Urothelium cell line (cell line): Measurements from ENCODE around the gene OR14A16.

Source experiments
- DNase-seq: peaks from one replicate; pipeline ENCODE4 v3.0.0; 2011; ENCODE audit warnings: low spot score, mixed read lengths
- FAIRE-seq: peaks from 2 replicates; lab custom pipeline; 2011; peaks lifted over from hg19 to GRCh38; lab: Jason Lieb, UNC

OR14A16 gene, protein sequence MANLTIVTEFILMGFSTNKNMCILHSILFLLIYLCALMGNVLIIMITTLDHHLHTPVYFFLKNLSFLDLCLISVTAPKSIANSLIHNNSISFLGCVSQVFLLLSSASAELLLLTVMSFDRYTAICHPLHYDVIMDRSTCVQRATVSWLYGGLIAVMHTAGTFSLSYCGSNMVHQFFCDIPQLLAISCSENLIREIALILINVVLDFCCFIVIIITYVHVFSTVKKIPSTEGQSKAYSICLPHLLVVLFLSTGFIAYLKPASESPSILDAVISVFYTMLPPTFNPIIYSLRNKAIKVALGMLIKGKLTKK

GRCh38 chr1:247824023-247824422 is at the start of gene OR14A16:
OR14A16 (minus strand) TSS chr1:247824119; CDS start chr1:247815729, 8,390 bp downstream.
- FAIRE-seq (no peak), DNase-seq (no peak)

- DNase-seq (no peak), FAIRE-seq (no peak)
Observed at GRCh38 chr1:247865416-247865815, 41.5 kb upstream of the OR14A16 start.

- DNase-seq: no peak
- no peak for FAIRE-seq
Observed at GRCh38 chr1:247864644-247865043, 40.7 kb upstream of the OR14A16 start.

- FAIRE-seq (no peak), DNase-seq (no peak)
Observed at GRCh38 chr1:247862756-247863155, 38.8 kb upstream of the OR14A16 start.

- DNase-seq (no peak), FAIRE-seq (no peak)
Observed at GRCh38 chr1:247857985-247858619, 34.2 kb upstream of the OR14A16 start.

DNA sequence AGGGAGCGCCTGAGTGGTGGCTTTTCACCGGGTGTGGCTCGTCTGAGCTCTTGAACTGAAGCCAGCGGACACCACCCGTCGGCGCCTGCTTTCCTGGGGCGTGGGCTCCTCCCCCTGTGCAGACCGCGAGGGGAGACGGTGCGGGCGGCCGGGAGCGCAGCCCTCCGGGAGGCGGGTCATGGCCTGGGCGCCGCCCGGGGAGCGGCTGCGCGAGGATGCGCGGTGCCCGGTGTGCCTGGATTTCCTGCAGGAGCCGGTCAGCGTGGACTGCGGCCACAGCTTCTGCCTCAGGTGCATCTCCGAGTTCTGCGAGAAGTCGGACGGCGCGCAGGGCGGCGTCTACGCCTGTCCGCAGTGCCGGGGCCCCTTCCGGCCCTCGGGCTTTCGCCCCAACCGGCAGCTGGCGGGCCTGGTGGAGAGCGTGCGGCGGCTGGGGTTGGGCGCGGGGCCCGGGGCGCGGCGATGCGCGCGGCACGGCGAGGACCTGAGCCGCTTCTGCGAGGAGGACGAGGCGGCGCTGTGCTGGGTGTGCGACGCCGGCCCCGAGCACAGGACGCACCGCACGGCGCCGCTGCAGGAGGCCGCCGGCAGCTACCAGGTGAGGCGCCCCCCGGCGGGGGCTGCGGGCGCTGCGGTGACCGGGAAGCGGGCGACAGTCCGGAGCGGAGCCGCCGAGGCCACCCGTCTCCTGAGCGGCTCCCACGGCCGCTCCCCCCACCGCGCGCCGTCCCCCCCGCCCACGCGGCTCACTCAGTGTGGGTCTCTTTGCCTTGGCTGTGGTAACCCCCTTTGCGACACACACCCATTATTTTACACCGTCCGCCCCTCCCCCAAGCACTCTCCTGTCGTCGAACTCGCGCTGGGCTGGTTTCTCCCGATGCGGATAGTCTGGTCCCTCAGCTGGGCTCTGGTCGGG is 33.4 kb upstream of the OR14A16 start, which contains the start of gene TRIM58:
TRIM58 (plus strand) TSS at position 119 of the 916 bp plus-strand sequence; CDS start at position 179, 60 bp downstream.
- peak; percentile 48 for FAIRE-seq
- DNase-seq: peak; percentile 88

DNA sequence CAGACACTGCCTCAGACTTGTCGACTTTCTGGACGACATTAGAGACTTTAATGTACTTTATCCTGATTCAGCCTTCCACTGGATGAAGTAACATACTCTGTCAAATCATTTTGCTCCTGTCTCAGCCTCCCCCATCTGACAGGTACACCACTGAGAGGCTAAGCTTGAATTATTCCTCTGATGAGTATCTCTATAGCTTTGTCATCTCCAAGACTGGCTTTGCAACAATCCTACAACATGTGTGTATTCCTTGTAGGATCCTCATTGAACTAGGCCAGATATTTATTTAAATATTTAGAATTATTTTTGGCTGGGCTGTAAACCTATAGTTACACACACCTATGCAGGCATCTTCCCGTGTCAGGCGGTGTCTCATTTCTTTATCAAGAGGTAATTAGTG is 32.0 kb upstream of the OR14A16 start:
- DNase-seq: no peak
- FAIRE-seq: no peak

- DNase-seq: no peak
- FAIRE-seq: no peak
Observed at GRCh38 chr1:247854899-247855545, 31.1 kb upstream of the OR14A16 start.

DNA sequence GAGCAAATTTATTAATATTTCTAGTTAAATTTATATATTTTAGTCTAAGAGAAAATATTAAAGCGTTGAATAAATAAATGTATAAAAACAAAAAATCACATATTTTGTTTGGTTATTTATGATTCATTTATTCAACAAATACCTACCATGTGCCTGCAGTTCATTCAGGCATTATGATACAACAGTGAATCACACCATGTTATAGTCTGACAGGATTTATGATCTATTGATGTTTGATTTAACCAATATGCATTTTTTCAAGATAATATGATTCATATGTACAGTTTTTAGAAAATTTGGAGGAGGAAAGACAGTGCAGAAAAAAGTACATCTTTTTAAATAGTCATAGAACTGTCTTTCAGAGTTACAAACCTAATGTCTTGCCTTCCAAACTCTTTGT is 25.7 kb upstream of the OR14A16 start:
- FAIRE-seq: no peak

GRCh38 chr1:247848346-247848745 is 24.4 kb upstream of the OR14A16 start:
- no peak for FAIRE-seq
- no peak for DNase-seq

More for the DNA sequence above, 25.7 kb upstream of the OR14A16 start:
- no peak for DNase-seq

DNA sequence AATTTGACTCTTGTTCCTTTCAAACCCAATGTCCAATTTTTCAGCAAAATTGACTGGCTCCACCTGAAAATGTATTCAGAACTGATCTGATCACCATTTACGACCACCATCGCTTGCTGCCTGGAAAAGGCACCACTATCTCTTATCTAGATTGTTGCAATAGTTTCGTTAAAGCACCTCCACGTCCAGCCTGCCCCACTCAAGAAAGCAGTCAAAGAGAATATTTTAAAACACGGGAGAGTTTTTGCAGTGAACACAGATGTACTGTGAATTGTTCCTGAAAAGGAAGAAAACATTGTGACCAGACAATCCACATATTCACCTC is 21.7 kb upstream of the OR14A16 start:
- DNase-seq (no peak), FAIRE-seq (no peak)

- DNase-seq (no peak), FAIRE-seq (no peak)
Observed at GRCh38 chr1:247845011-247845692, 21.2 kb upstream of the OR14A16 start.

DNA sequence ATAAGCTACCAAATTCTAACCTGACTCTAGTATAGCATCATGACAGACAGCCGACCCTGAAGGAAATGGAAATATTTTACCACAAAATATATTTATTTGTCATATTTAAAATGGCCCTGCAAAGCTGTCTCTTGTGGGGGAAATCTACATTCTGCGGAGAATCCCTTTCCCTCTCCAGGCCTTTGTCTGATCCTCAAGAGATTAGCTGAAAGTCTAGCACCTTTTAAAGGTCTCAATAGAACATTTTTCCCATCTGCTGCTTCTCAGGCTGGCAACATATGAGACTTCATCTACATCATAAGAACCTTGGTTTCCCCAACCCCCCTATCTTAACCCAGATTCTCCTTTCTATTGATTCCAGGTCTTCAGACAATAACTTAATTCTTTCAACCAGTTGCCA is 19.5 kb upstream of the OR14A16 start:
- no peak for FAIRE-seq
- DNase-seq: no peak

GRCh38 chr1:247841796-247842195 is 17.9 kb upstream of the OR14A16 start, which contains the start of gene OR11L1:
OR11L1 (minus strand) TSS chr1:247841896; CDS start chr1:247841896, 0 bp downstream.
- no peak for FAIRE-seq
- no peak for DNase-seq

DNA sequence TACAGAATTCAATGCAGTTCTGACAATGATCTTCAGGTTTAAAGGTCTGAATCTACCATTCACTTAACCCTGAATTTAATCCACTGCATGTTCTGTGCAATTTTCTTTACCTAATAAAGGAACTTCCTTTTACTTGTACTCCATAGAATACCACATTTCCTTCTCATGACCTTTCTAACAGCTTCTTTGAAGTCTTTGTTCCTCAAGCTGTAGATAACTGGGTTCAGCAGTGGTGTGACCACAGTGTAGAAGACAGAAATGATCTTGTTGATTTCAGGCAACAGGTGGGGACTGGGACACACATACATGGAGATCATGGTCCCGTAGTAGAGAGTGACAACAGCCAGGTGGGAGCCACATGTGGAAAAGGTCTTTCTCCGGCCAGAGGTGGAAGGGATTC is 16.9 kb upstream of the OR14A16 start:
- FAIRE-seq (no peak), DNase-seq (no peak)

- no peak for DNase-seq
- no peak for FAIRE-seq
Observed at GRCh38 chr1:247833601-247834000, 9.7 kb upstream of the OR14A16 start.

- FAIRE-seq (no peak), DNase-seq (peak; percentile 6)
Observed at GRCh38 chr1:247829656-247830055, 5.7 kb upstream of the OR14A16 start.

DNA sequence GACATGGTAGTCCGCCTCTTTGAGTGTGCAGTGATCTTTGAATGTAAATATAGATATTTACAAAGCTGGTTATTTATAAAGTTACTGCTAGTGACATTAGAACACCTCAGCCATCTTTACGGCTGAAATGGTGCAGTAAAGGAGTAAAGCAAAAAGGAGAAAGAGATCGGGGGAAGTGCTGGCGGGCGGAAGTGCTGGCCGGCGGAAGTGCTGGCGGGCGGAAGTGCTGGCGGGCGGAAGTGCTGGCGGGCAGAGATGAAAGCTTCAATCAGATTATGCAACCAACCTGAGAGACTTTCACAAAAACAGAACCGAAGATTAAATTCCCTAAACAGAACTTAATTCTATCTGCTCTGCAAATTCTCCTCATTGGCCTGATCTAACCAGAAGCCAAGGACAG is 1.4 kb upstream of the OR14A16 start:
- DNase-seq: no peak
- no peak for FAIRE-seq

DNA sequence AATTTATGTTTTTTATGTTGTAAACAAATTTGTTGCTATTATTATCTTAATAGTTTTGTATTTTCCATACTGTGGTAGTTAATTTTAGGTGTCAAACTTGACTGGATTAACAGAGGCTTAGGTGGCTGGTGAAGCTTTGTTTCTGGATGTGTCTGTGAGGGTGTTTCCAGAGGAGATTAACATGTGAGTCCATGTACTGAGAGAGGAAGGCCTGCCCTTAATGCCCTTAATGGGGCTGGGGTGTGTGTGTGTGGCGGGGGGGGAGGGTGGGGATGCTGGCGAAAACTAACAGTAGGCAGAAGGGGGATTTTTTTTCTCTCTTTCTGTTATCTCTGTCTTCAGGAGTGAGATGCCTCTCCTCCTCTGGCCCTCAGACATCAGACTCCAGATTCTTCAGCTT is 1.9 kb downstream of the OR14A16 start:
- DNase-seq: no peak
- FAIRE-seq: no peak

DNA sequence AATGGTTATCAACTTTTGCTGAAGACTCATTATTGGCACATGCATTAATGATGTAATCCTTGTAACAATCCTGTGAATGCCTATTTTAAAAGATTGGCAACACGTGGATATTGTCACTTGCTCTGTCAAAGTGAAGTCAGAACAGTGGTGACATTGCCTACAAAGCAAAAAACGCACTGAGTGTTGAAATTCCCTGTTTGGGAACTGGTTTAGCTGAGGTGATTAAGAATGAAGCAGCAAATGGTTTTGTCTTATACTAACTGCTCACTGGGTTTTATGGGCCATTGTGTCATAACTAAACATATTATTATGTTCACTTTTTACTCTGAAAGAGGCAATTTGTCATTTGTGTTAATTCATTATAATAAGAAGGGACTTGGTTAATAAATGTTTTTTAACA is 11.3 kb downstream of the OR14A16 start:
- no peak for FAIRE-seq
- DNase-seq: no peak
